Progenitor cell of endocrine pancreas (in vitro differentiated cells): ENCODE measurements around the gene NAXD. TPM values are rescaled to one million over a fixed set of nuclear protein-coding genes. Genes with fewer than 3 reads are reported as not detected.
A peak's percentile ranks its signal among the peaks of the same experiment; 100 is the strongest.

Experiments used
- DNase-seq: peaks from one replicate; pipeline ENCODE4 v3.0.0; 2021; ENCODE audit warnings: low spot score; ENCODE audit not compliant: unreplicated experiment
- H3K27ac Mint-ChIP-seq: 2 replicates; pipeline ENCODE4 v1.8.0; 2021; ENCODE audit warnings: mild to moderate bottlenecking, moderate library complexity, mixed read lengths
- H3K27me3 Mint-ChIP-seq: 2 replicates; pipeline ENCODE4 v1.8.0; 2021; ENCODE audit warnings: mixed read lengths
- H3K36me3 Mint-ChIP-seq: 2 replicates; pipeline ENCODE4 v1.8.0; 2022; ENCODE audit warnings: mixed read lengths; ENCODE audit not compliant: insufficient read depth
- H3K4me1 Mint-ChIP-seq: 2 replicates; pipeline ENCODE4 v1.8.0; 2021; ENCODE audit warnings: low read depth, mixed read lengths
- H3K4me3 Mint-ChIP-seq: 2 replicates; pipeline ENCODE4 v1.8.0; 2021; ENCODE audit warnings: low read depth, mild to moderate bottlenecking, moderate library complexity, mixed read lengths
- H3K9me3 Mint-ChIP-seq: 2 replicates; pipeline ENCODE4 v1.8.0; 2021; ENCODE audit warnings: low read depth, mixed read lengths
- CTCF ChIP-seq: fragments of 200-600 bp; sonication (generic); IDR thresholded peaks from one replicate; pipeline ENCODE4 v1.5.0; 2021; ENCODE audit warnings: antibody characterized with exemption, mild to moderate bottlenecking; ENCODE audit not compliant: unreplicated experiment
- total RNA-seq: library from RNA; stranded (reverse); gene quantifications from 2 replicates; pipeline ENCODE4 v1.2.1, GENCODE V29; 2021

Gene NAXD
- total RNA-seq, 1 donor from 2014 or later, result 34.2 TPM

- Mint-ChIP-seq H3K27ac (peak overlapping the region; percentile 7), H3K36me3 (peaks cover 31% of the 10 kb centered on the region), H3K4me1 (no peaks in the 10 kb centered on the region), H3K27me3 (no peaks in the 10 kb centered on the region), H3K4me3 (no peak overlapping the region), H3K9me3 (no peaks in the 10 kb centered on the region)
- TF ChIP-seq CTCF, result peak; percentile 36
- DNase-seq, result no peak
Observed at GRCh38 chr13:110683203-110683883, 68.0 kb downstream of the NAXD start.

- peak overlapping the region; percentile 7 for H3K27ac Mint-ChIP-seq
- no peaks in the 10 kb centered on the region for H3K9me3 Mint-ChIP-seq
- H3K36me3 Mint-ChIP-seq, result peaks cover 25% of the 10 kb centered on the region
- H3K4me1 Mint-ChIP-seq, result no peaks in the 10 kb centered on the region
- H3K4me3 Mint-ChIP-seq, result no peak overlapping the region
- TF ChIP-seq CTCF, result no peak
- no peaks in the 10 kb centered on the region for H3K27me3 Mint-ChIP-seq
- no peak for DNase-seq
Observed at GRCh38 chr13:110683921-110684320, 68.6 kb downstream of the NAXD start.

- Mint-ChIP-seq H3K9me3 (no peaks in the 10 kb centered on the region), H3K36me3 (peaks cover 25% of the 10 kb centered on the region), H3K4me3 (no peak overlapping the region), H3K27ac (no peak overlapping the region), H3K27me3 (no peaks in the 10 kb centered on the region), H3K4me1 (no peaks in the 10 kb centered on the region)
- TF ChIP-seq CTCF, result no peak
- DNase-seq, result no peak
Observed at GRCh38 chr13:110684388-110685056, 69.2 kb downstream of the NAXD start.

GRCh38 chr13:110685305-110686020, 70.1 kb downstream of the NAXD start:
- H3K27ac Mint-ChIP-seq, result no peak overlapping the region
- TF ChIP-seq CTCF, result no peak
- H3K9me3 Mint-ChIP-seq, result no peaks in the 10 kb centered on the region

GRCh38 chr13:110687736-110688135, 72.4 kb downstream of the NAXD start:
- no peaks in the 10 kb centered on the region for H3K4me1 Mint-ChIP-seq
- H3K27ac Mint-ChIP-seq, result no peak overlapping the region
- no peaks in the 10 kb centered on the region for H3K9me3 Mint-ChIP-seq
- DNase-seq, result no peak
- H3K36me3 Mint-ChIP-seq, result peaks cover 17% of the 10 kb centered on the region
- no peaks in the 10 kb centered on the region for H3K27me3 Mint-ChIP-seq
- no peak for TF ChIP-seq CTCF
- no peak overlapping the region for H3K4me3 Mint-ChIP-seq

More at GRCh38 chr13:110685305-110686020, 70.1 kb downstream of the NAXD start:
- Mint-ChIP-seq H3K4me1 (no peaks in the 10 kb centered on the region), H3K27me3 (no peaks in the 10 kb centered on the region), H3K4me3 (no peak overlapping the region), H3K36me3 (peaks cover 22% of the 10 kb centered on the region)
- DNase-seq, result no peak
